GM19467 (cell line): ENCODE measurements around the gene AQP2.

Source experiments
- ATAC-seq: cut with Tn5 transposase; IDR thresholded peaks from one replicate; pipeline ENCODE4 v1.9.1; 2021; ENCODE audit warnings: mild to moderate bottlenecking, moderate library complexity; ENCODE audit not compliant: unreplicated experiment

AQP2 gene

DNA sequence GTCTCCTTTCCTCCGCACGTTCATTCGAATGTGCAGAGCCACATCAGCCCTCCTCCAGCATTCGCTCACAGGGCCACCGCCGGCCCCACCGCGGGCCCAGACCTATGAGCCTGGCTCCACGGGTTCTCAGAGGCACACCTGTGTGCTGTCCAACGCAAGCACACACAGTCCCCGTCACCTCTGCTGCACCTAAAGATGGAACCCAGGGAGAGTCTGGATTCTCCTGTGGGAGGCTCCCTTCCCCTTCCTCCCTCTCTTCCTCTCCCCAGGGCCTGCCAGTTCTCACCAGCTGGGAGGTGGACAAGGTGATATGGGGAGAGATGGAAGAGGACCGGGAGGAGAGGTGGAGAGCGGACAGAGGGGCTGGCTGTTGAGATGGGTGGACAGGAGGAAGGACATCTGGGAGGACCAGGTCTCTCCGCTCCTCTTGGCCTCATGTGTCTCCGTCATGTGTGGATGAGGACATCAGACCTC is 17.3 kb downstream of the AQP2 start:
- no peak for ATAC-seq

DNA sequence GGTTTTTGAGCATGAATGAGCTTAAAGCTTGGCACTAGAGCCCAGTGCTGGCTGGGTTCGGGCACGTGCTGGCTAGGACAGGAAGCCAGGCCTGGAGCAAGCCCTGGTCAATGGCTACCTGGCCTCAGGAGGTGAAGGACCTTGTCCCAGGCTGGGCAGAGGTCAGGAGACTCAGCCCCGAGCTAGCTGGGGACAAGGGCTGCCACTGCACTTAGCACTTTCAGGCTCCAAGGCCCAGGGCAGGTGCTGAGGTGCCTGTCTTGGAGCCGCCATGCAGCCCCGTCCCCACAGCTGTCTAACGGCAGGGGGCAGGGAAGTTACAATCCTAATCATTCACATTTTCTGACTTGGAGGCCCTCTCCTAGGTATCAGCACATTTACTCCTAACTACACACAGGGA is 17.9 kb downstream of the AQP2 start:
- no peak for ATAC-seq

DNA sequence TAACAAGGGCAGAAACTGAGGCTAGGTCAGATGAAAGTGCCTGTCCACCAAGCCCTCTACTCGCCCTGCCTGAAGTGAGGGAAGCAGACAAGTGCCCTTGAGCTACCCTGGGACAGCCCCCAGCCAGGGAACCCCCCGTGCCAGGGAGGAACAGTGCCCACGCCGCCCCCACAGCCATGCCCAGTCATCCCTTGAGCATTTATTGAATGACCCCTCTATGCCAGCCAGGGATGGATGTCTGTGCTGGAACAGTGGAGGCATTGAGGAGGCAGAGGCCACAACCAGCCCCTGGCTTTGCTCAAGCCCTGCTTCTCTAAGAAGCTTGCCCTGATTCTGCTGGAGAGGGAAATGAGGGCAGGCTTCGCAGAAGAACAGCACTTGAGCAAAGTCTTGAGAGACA is 18.5 kb downstream of the AQP2 start:
- no peak for ATAC-seq

DNA sequence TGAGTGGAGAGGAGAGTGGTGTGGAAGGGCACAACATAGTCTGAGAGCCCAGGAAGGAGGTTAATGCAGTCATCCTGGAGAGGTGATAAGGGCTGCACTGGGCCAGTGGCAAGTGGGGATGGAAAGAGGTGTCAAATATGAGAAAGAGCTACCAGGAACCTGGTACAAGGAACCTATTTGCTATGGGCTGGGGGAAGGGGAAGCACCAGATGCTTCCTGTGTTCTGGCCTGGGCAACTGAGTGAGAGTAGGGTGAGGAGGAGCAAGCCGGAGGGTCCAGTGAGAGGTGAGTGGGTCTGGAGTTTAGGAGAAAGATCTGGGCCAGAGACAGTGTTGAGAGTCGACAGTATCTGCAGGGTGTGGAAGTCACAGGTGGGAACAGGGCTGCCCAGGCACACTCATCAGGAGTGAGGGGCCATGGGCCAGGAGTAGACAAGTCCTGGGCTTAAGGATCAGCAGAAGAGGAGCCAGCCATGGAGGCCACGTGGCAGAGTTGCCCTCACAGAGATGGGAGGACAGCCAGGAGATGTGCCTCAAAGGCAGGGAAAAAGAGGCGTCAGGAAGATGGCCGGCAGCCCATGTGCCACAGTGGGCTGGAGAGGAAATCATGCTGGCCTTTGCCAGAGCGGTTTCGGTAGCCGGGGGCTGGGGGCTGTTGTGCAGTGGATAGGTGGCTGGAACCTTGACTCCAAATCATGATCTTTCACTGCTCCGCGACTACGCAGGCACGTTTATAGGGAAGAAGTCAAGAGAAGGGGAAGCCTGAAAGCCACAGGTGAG is 19.3 kb downstream of the AQP2 start:
- no peak for ATAC-seq

DNA sequence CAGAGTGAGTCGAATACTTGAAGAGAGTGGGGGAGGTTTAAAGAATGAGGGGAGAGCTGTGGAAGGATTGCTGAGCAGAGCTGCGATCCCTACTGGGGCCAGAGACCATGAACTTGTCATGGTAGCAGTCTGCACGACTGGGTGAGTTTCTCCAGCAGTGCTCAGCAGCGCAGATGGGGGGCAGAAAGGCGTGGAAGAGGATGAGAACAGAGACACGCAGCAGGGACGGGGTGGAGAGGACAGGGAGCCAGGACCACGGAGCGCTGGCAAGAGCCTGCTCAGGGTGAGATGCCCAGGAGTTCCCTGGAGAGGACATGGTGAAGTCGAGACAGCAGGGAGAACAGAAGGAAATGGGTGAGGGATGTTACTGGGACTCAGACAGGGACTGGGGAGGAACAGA is 20.1 kb downstream of the AQP2 start:
- ATAC-seq, result no peak

DNA sequence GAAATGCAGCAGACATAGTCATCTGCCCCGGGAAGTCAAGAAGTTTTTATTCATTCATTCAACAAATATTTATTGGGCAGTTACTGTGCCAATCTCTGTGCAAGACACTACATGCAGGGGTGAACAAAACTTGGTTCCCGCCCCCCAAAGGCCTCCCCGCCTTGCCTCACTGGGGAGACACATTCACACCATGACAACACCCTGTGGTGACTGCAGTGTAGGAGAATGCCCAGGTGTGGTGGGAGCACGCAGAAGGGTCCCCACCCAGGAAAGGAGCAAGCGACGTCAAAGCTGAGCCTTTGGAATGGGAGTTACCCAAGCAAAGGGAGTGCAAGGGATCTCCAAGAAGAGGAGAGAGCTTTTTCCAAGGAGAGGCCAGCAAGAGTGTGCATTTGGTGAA is 20.6 kb downstream of the AQP2 start:
- no peak for ATAC-seq

DNA sequence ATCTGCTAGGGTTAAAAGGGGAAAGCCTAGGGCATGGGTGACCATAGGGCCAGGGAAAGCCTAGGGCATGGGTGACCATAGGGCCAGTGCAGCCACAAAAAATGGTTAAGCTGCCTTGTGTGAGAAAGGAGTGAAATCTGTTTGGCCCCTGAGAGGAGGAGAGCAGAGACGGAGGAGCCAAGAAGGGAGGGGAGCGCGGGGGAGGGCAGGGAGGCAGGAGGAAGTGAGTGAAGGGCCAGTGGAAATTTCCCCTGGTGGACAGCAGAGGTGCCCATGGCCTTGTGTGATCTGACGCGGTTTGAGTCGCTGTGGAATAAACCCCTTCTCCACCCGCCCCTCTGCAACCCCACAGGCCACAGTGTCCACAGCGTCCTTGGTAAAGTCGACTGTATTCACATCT is 21.6 kb downstream of the AQP2 start:
- no peak for ATAC-seq

DNA sequence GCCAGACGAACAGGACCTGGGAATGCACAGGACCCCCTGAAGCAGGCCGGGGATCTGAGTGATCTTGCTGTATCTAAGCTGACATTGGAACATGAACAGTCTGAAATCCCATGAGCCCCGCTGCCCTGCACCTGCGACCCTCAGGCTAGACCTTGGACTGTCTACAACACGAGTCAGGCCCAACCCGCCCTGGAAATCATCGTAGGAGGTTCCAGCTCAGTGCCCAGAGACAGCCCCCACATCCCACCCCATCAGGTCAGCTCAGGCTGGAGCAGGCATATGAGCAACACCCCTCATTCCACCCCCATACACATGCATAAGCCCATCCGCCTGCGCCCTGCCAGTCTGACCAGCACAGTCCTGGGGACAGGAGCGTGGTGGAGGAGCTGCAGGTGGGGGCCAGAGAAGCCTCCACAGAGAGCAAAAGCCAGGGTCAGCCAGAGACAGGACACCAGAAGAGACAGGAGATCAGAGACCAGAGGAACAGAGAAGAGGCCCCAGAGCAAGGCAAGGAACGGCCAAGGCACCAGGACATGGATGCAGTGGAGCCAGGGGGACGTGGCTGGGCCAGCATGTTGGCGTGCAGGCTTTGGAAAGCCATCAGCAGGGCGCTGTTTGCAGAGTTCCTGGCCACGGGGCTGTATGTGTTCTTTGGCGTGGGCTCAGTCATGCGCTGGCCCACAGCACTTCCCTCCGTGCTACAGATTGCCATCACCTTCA is 22.3 kb downstream of the AQP2 start, which contains the start of gene AQP6:
AQP6 (plus strand) TSS at position 307 of the 720 bp plus-strand sequence; CDS start at position 534, 227 bp downstream.
- ATAC-seq, result no peak

DNA sequence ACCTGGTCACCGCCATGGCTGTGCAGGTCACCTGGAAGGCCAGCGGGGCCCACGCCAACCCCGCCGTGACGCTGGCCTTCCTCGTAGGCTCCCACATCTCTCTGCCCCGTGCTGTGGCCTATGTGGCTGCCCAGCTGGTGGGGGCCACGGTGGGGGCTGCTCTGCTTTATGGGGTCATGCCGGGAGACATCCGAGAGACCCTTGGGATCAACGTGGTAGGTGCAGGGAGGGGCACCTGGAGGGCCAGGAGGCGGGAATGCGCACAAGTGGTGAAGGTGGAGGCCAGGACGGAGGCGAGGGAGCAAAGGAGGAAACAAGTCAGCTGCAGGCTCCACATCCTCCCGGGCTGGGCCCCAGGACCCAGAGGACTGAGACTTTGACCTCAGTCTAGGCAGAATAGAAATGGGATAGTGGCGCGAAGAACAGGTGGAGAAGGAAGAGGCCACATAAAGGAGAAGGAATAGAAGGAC is 22.9 kb downstream of the AQP2 start:
- ATAC-seq, result no peak

DNA sequence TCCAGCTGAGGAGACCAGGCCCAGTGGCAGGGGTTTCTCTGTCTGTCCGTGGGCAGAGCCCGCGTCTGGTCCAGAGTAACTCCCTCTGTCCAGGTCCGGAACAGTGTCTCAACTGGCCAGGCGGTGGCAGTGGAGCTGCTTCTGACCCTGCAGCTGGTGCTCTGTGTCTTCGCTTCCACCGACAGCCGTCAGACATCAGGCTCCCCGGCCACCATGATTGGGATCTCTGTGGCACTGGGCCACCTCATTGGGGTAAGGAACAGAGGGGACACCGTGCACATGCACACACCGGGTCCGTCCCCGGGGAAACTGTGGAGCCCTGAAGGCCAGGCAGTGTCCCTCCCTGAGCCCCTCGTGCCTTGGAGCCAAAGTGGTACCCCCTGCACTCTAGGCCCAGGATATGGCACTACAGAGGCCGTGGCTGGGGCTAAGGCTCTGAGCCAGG is 23.7 kb downstream of the AQP2 start:
- ATAC-seq, result no peak

DNA sequence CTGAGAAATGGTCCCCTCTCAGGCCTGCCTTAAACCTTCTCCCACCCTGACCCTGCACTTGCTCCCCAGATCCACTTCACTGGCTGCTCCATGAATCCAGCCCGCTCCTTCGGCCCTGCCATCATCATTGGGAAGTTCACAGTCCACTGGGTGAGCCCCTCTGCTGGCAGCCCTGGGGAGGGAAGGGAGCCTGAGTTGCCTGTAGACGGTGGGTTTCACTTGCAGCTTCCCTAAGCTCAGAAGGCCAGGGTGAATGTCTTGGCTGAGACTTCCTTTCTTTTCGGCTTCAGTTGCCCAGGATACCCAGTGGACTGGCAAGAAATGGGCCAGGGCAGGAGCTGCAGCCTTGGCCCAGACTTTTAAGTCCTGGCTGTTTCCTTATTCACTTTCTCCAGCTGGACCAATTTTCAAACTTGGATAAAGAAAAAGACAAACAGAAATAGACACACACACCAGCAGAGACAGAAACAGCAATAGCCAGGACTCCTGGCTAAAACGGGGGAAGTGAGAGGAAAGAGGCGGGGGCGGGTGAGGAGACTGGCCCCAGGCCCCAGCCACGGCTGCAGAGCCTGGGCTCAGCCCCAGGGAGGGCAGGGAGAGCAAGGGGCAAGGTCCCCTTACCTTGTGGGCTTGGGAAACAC is 24.3 kb downstream of the AQP2 start:
- ATAC-seq, result no peak

DNA sequence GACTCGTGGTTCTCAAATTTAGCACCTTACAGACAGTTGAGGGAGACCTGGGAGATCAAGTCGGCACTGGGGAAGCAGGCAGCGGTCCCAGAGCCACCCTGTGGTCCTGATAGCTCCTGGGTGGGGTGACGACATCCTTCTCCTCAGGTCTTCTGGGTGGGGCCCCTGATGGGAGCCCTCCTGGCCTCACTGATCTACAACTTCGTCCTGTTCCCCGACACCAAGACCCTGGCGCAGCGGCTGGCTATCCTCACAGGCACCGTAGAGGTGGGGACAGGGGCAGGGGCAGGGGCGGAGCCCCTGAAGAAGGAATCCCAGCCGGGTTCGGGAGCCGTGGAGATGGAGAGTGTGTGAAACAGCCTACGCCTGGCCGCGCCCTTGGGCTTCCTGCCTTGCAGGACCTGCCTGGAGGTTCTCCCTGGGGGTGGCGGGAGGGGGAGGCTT is 24.8 kb downstream of the AQP2 start:
- ATAC-seq, result no peak

DNA sequence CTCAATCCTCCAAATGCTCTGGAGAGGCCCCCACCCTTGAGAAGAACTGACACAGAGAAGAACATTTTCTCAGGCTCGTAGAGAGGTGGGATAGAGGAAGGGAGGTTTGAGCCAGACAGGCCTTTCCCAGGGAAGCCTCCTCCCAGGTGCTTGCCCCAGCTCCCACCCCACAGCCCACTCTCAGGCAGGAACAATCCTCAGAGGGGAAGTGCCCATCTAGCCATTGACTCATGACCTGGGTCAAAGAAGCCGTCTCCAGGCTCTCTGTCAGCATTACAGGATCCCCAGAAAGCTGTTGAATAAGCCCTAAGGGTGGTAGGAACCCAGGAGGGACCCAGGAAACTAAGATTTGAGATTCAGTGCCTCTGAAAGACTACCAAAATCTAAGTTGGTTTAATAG is 26.0 kb downstream of the AQP2 start:
- no peak for ATAC-seq

DNA sequence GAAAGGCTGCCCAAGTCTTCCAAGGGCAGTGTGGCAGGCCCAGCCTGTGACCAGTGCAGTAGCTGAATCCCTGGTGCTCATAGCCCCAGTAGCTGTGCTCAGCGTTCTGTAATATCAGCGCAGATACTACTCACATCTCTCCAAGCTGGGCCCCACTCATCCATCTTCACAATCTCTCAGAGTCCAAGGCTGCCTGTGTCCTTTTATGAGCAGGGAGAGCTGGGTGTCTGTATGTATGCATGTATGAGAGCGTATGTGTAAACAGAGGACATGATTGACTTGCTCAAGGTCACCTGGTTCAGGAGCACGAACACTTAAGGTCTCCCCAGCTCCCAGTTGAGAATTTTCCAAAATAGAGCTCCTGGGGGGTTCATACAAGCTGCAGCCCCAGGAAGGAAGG is 27.6 kb downstream of the AQP2 start:
- no peak for ATAC-seq

DNA sequence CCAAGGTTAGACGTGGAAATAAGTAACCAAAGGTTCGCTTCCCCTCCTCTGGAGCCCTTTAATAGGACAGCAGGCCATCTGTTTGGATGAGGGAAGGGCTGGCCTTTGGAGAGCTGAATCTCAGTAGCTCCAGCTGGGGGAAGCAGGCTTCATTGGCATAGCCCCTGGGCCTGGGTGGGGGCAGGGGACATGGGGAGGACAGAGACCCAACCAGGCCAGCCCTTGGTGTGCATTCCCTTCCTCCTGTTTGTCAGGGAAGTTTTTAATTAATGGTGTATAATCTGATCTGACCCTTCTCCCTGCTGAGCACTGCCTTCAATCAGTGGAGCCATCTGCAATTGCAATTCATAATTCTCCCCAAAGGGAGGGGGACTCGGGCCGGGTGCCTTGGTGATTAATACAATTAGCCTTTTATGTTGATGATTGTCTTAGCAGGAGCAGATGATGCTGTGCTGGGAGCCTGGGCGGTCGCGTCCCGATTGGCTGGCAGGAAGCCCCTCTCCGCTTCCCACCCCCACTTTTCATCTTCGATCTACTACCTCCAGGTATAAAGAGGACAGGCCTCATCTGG is 28.6 kb downstream of the AQP2 start:
- ATAC-seq, result no peak

DNA sequence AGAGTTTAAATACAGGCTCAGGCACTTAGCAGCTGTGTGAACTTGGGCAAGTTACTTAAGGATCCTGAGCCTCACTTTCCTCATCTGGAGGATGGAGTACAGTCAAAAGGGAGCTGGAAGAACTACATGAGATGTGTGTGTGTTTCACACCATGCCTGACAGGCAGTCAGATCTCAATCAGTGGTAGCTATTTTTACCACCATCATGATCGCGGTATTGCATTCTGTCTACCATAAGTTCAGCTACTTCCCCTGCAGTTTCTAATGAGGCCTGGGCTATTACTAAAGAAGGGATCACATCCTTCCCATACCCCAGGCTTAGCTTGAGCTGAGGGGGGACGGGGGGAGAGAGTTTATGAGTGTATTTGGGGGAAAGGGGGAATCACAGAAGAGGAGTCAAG is 29.3 kb downstream of the AQP2 start:
- ATAC-seq, result no peak

DNA sequence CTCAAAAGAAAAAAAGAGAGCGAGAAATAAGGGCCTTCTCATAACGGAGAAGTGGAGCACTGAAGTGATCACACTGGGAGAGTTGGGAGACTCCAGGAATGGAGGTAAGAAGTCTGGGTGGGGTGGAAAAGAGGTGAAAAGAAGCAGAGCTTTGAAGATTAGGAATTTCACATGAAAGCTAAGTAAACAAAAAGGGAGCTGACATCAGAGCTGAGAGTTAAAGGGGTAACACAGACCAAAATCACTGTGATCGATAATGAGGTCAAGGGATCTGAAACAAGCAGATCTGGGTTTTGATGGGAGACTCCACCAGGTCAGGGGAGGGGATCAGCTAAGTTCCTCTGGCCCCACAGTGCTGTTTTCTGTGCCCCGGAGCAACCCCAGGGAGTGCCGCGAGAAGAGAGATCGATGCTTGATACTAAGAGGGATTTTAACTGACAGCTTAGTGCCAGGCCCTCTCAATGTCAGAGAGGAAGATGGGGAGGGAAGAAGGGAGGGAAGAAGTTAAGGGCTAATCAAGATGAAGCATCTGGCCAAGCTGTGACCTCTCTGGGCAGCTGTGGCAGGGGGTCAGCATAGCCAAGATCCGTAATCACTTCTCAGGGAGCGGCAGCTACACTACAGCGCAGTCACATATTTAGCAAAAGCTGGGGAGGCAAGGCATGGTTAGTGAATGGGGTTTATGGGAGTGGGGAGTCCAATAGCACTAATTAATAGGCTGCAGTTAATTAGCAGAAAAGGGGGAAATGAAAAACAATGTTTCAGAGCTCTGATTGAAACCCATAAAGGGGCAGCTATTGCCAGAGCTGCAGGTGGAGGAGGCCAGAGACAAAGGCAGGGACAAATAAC is 30.2 kb downstream of the AQP2 start:
- ATAC-seq, result no peak

DNA sequence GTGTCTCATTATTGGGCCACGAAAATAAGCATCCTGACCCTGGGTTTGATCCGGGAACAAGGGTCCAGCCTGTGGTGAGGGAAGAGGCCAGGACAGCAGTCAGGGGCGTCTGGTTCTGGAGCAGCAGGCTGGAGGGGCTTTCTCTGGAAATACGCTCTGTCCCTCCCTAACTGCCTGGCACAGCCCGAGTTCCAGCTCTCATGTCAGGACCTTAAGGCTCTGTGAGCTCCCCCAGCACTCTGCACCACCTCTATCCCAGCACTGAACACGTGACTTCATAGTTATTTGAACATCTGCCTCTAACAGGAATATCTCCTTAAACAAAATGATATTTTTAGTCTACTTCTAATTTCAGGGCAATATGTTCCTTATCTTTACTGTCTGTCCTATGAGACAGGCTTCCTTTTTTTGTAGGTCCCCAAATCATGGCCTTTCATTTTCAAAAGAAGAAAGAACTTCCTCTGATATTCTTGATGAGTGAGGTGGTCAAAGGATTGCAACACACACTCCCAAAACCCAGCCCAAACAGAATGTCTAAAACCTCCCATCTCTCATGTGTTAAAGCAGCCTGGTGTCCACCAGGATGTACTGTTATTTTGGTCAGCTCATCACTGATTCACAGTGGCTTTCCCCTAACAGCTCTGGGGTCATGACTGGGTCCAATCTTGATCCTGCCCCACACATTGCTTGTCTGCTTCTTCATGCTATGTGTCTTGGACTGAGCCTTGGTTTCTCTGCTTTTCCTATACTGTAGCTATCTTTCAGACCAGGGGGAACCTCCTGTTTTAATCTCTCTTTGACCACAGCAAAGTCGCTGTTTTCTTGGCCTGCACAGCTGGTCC is 31.9 kb downstream of the AQP2 start:
- no peak for ATAC-seq

DNA sequence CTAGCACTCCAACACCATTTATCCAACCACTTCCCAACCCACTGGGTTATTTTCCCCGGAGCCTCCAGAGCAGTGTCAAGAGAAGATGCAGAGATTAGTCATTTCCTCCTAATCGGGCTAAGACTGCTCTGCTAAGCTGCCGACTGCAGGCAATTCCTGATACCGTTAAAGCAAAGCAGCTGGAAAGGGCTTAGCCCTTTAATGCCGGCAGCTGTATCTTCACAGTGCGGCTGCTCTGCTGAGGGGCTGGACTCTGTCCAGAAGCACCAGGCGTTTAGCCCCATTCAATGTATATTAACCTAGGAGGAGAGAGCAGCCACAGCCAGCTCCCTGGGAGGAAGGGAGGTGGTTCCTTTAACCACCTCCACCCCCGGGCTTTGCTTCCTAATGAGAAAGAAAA is 33.4 kb downstream of the AQP2 start:
- ATAC-seq, result no peak
